ENCODE results near the gene MRM2. TPM values are rescaled to one million over a fixed set of nuclear protein-coding genes. Genes with fewer than 3 reads are reported as not detected.

The MRM2 gene
- total RNA-seq, 1 experiment from 2014 or later = 49.9 TPM

DNA sequence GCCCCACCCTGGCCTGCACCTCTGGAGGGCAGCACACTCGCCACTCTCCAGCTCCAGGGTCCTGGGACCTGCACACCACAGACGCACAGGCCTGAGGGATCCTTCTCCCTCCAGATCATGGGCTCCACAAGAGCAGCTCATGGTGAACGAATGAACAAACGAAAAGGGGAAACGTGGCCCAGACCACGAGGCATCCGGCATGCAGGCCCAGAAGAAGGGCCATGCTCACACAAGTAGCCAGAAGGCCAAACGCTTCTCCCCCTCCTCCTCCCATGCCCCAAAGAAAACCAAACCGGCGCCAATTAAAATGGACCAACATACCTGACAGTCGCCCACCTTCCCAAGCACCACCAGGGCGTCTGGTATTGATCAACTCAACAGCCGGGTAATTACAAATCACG is 39.6 kb downstream of the MRM2 start:
- ChIA-PET CTCF (no interaction called here), POLR2A (no interaction called here)
- in situ Hi-C loops (cut with HindIII; ENCODE audit: low pct_unique_long_range_greater_than_20kb, low sequenced_read_pairs) (no loop called here), intact Hi-C loops (cut with micrococcal nuclease; ENCODE audit: unreplicated experiment) (no loop called here)
- Histone ChIP-seq H3K36me3 (ENCODE audit: control insufficient read depth, insufficient read depth, low read length) (no peaks in the 10 kb centered on the region), H3K4me1 (ENCODE audit: control insufficient read depth, insufficient read depth, low read length) (no peaks in the 10 kb centered on the region), H3K9me3 (ENCODE audit: control insufficient read depth, insufficient read depth, low read depth, low read length) (no peaks in the 10 kb centered on the region), H3K27ac (ENCODE audit: low read length) (no peak overlapping the region), H3K4me3 (ENCODE audit: low read depth in 2 of 2, low read length in 2 of 2) (no peak overlapping the region), H3K27me3 (ENCODE audit: control insufficient read depth, insufficient read depth, low read length) (no peaks in the 10 kb centered on the region)
- DNase-seq (ENCODE audit: low read depth, low spot score) (no peak), ATAC-seq (no peak)
- TF ChIP-seq SIN3A (IDR thresholded peaks at IDR 0.05; ENCODE audit: borderline replicate concordance, insufficient read depth, low read depth, low read length) (no peak), TCF7L2 (IDR thresholded peaks at IDR 0.05; ENCODE audit: low read depth, low read length) (no peak), POLR2AphosphoS5 (IDR thresholded peaks at IDR 0.05; ENCODE audit: low read depth, low read length) (no peak)
- TF ChIP-seq, protein P1, sequence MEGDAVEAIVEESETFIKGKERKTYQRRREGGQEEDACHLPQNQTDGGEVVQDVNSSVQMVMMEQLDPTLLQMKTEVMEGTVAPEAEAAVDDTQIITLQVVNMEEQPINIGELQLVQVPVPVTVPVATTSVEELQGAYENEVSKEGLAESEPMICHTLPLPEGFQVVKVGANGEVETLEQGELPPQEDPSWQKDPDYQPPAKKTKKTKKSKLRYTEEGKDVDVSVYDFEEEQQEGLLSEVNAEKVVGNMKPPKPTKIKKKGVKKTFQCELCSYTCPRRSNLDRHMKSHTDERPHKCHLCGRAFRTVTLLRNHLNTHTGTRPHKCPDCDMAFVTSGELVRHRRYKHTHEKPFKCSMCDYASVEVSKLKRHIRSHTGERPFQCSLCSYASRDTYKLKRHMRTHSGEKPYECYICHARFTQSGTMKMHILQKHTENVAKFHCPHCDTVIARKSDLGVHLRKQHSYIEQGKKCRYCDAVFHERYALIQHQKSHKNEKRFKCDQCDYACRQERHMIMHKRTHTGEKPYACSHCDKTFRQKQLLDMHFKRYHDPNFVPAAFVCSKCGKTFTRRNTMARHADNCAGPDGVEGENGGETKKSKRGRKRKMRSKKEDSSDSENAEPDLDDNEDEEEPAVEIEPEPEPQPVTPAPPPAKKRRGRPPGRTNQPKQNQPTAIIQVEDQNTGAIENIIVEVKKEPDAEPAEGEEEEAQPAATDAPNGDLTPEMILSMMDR (IDR thresholded peaks at IDR 0.05) = no peak
- TF ChIP-seq, protein P2, sequence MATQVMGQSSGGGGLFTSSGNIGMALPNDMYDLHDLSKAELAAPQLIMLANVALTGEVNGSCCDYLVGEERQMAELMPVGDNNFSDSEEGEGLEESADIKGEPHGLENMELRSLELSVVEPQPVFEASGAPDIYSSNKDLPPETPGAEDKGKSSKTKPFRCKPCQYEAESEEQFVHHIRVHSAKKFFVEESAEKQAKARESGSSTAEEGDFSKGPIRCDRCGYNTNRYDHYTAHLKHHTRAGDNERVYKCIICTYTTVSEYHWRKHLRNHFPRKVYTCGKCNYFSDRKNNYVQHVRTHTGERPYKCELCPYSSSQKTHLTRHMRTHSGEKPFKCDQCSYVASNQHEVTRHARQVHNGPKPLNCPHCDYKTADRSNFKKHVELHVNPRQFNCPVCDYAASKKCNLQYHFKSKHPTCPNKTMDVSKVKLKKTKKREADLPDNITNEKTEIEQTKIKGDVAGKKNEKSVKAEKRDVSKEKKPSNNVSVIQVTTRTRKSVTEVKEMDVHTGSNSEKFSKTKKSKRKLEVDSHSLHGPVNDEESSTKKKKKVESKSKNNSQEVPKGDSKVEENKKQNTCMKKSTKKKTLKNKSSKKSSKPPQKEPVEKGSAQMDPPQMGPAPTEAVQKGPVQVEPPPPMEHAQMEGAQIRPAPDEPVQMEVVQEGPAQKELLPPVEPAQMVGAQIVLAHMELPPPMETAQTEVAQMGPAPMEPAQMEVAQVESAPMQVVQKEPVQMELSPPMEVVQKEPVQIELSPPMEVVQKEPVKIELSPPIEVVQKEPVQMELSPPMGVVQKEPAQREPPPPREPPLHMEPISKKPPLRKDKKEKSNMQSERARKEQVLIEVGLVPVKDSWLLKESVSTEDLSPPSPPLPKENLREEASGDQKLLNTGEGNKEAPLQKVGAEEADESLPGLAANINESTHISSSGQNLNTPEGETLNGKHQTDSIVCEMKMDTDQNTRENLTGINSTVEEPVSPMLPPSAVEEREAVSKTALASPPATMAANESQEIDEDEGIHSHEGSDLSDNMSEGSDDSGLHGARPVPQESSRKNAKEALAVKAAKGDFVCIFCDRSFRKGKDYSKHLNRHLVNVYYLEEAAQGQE (IDR thresholded peaks at IDR 0.05; ENCODE audit: insufficient read depth in 1 of 2, low read depth in 2 of 2, low read length in 1 of 2) = no peak
- no TSS peak for BruUV-seq (replicated peaks)

DNA sequence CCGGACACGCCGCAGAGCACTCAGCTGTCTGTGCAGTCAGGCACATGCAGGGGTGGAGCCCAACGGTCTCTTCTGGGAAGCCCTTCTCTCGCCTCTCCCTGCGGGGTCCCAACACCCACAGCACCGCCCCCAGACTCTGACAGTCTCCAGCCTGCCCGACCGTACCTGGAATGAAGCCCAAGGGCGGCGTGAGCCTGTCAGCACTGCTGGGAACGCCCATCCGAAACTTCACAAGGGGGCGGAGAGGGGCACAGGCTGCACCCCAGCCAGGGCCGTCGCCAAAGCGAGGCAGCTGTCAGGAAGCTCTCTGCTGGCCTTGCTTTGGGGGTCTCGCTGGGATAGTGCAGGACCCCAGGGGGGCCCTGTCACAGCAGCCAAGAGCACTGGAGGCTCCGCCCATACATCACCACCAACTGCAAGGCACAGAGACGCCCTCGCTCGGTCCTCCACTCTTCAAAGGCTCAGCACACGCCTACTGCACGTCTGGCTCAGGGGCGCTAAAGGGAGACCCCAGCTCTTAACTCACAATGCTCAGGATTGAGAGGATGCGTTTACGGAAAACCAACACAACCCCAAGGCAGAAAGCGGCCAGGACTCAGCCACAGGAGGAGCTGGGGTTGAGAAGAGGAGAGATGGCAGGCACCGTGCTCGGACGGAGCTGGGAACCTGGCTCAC is 40.2 kb downstream of the MRM2 start:
- intact Hi-C loops (cut with micrococcal nuclease; ENCODE audit: unreplicated experiment) = no loop called here
- ATAC-seq (no peak), DNase-seq (ENCODE audit: low read depth, low spot score) (no peak)
- TF ChIP-seq TCF7L2 (IDR thresholded peaks at IDR 0.05; ENCODE audit: low read depth, low read length) (no peak), POLR2AphosphoS5 (IDR thresholded peaks at IDR 0.05; ENCODE audit: low read depth, low read length) (no peak), SIN3A (IDR thresholded peaks at IDR 0.05; ENCODE audit: borderline replicate concordance, insufficient read depth, low read depth, low read length) (no peak)
- TF ChIP-seq, protein P2 (IDR thresholded peaks at IDR 0.05; ENCODE audit: insufficient read depth in 1 of 2, low read depth in 2 of 2, low read length in 1 of 2) = no peak
- TF ChIP-seq, protein P1 (IDR thresholded peaks at IDR 0.05) = no peak
- H3K27me3 ChIP-seq (ENCODE audit: control insufficient read depth, insufficient read depth, low read length) = no peaks in the 10 kb centered on the region
- no peaks in the 10 kb centered on the region for H3K9me3 ChIP-seq (ENCODE audit: control insufficient read depth, insufficient read depth, low read depth, low read length)
- CTCF ChIA-PET = no interaction called here
- H3K4me1 ChIP-seq (ENCODE audit: control insufficient read depth, insufficient read depth, low read length) = no peaks in the 10 kb centered on the region
- BruUV-seq (replicated peaks) = no TSS peak
- no peaks in the 10 kb centered on the region for H3K36me3 ChIP-seq (ENCODE audit: control insufficient read depth, insufficient read depth, low read length)
- POLR2A ChIA-PET = no interaction called here
- H3K27ac ChIP-seq (ENCODE audit: low read length) = no peak overlapping the region
- in situ Hi-C loops (cut with HindIII; ENCODE audit: low pct_unique_long_range_greater_than_20kb, low sequenced_read_pairs) = no loop called here
- no peak overlapping the region for H3K4me3 ChIP-seq (ENCODE audit: low read depth in 2 of 2, low read length in 2 of 2)
